Measurements from ENCODE around the gene AGAP1. TPM values are rescaled to one million over a fixed set of nuclear protein-coding genes. Genes with fewer than 3 reads are reported as not detected.

The AGAP1 gene
- polyA plus RNA-seq, 2 of the 4 experiments (the other 2 are of a cell fraction) = 20.2 to 21.9 TPM

DNA sequence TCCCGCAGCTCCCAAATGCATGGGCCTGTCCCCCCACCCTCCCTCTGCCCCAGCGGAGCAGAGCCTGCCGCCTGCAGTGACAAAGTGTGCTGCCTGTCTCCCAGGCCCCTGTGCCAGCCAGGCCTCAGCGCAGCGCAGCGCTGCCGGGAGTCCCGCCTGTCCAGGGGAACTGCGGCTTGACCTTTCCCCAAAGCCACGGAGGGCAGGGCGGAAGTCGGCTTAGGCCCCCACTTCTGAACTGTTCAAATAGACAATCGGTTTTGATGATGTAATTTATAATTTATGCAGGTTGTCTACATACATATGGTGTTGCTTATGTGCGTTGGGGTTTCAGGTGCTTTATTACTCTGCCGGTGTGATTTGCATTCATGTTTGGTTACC is 667.2 kb downstream of the AGAP1 start:
- H3K4me2 ChIP-seq = no peak overlapping the region
- DNase-seq (ENCODE audit: low read depth in 1 of 2, low spot score in 1 of 2) = no peak
- no peak for ATAC-seq
- H3K4me3 ChIP-seq = no peak overlapping the region
- peak overlapping the region in 1 of 2 experiments; percentile 22; a peak in 1 of 6 replicates for H3K27ac ChIP-seq
- CTCF ChIA-PET = interaction anchor here (3.0 kb wide), 1 partner anchor 16 kb away, joined by 22 read pairs; no protein-coding TSS in a partner anchor
- no peaks in the 10 kb centered on the region for H3K9me3 ChIP-seq
- H3K4me1 ChIP-seq = no peaks in the 10 kb centered on the region
- TF ChIP-seq BHLHE40 (IDR thresholded peaks at IDR 0.05; ENCODE audit: low read depth, low read length) = no peak
- no peak for TF ChIP-seq FOXS1 (CRISPR knock-in tag; IDR thresholded peaks at IDR 0.05)
- no peak for TF ChIP-seq HOXB5 (CRISPR knock-in tag; IDR thresholded peaks at IDR 0.05)
- no peak for TF ChIP-seq ZC3H11A (IDR thresholded peaks at IDR 0.05)
- TF ChIP-seq KDM5A (IDR thresholded peaks at IDR 0.05) = no peak
- no peak for TF ChIP-seq ZNF302 (CRISPR knock-in tag; IDR thresholded peaks at IDR 0.05)
- POLR2A ChIA-PET = interaction anchor here (0.6 kb wide), 1 partner anchor 17 kb away, joined by 3 read pairs; no protein-coding TSS in a partner anchor
- no peak for FAIRE-seq
- 81% methylated on average over 12 of the region's 15 CpGs for WGBS (ENCODE audit: missing lambda C conversion rate)

DNA sequence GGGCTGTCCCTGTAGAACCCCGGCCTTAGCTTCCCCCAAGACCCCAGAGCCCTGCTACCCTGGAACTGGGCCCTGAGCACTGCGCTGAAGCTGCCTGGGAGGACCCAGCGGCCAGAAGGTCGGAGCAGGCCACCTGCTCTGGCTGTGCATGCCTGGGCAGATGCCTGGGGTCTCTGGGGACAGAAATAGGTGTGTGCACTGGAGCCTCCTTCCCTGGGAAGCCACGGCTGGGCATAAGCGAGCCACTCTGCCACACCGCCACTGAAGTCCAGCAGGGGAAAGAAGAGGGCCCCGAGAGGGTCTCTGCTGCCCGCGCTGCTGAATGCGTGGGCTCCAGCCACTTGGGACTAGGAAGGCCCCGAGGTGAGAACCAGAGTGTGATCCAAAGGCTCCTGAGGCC is 667.7 kb downstream of the AGAP1 start:
- ChIA-PET POLR2A (no interaction called here), CTCF (interaction anchor here (3.0 kb wide), 1 partner anchor 15 kb away, joined by 22 read pairs; no protein-coding TSS in a partner anchor)
- Histone ChIP-seq H3K4me1 (0 out of 3 replicates have a peak, but pooled peaks cover under 1% of the 10 kb centered on the region), H3K9me3 (no peaks in the 10 kb centered on the region), H3K4me3 (no peak overlapping the region), H3K4me2 (no peak overlapping the region), H3K27ac (peak overlapping the region in 1 of 2 experiments; percentile 49; a peak in 1 of 6 replicates)
- ATAC-seq (no peak), FAIRE-seq (no peak), DNase-seq (ENCODE audit: low read depth in 1 of 2, low spot score in 1 of 2) (no peak)
- TF ChIP-seq PHF8 (IDR thresholded peaks at IDR 0.05; ENCODE audit: borderline replicate concordance, low read depth) (no peak), NPAS2 (CRISPR knock-in tag; IDR thresholded peaks at IDR 0.05; ENCODE audit: borderline replicate concordance) (no peak), RCOR1 (IDR thresholded peaks at IDR 0.05; ENCODE audit: low read depth, low read length) (no peak), KDM1A (IDR thresholded peaks at IDR 0.05; ENCODE audit: low read depth) (no peak), HDAC2 (IDR thresholded peaks at IDR 0.05) (no peak), POLR2A (IDR thresholded peaks at IDR 0.05; ENCODE audit: low read length) (no peak), MAZ (IDR thresholded peaks at IDR 0.05; ENCODE audit: borderline replicate concordance, low read depth, low read length) (no peak)
- TF ChIP-seq, protein P1, sequence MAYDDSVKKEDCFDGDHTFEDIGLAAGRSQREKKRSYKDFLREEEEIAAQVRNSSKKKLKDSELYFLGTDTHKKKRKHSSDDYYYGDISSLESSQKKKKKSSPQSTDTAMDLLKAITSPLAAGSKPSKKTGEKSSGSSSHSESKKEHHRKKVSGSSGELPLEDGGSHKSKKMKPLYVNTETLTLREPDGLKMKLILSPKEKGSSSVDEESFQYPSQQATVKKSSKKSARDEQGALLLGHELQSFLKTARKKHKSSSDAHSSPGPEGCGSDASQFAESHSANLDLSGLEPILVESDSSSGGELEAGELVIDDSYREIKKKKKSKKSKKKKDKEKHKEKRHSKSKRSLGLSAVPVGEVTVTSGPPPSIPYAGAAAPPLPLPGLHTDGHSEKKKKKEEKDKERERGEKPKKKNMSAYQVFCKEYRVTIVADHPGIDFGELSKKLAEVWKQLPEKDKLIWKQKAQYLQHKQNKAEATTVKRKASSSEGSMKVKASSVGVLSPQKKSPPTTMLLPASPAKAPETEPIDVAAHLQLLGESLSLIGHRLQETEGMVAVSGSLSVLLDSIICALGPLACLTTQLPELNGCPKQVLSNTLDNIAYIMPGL (CRISPR knock-in tag; IDR thresholded peaks at IDR 0.05; ENCODE audit: borderline replicate concordance) = no peak
- 83% methylated on average over 7 of the region's 12 CpGs for WGBS (ENCODE audit: missing lambda C conversion rate)

DNA sequence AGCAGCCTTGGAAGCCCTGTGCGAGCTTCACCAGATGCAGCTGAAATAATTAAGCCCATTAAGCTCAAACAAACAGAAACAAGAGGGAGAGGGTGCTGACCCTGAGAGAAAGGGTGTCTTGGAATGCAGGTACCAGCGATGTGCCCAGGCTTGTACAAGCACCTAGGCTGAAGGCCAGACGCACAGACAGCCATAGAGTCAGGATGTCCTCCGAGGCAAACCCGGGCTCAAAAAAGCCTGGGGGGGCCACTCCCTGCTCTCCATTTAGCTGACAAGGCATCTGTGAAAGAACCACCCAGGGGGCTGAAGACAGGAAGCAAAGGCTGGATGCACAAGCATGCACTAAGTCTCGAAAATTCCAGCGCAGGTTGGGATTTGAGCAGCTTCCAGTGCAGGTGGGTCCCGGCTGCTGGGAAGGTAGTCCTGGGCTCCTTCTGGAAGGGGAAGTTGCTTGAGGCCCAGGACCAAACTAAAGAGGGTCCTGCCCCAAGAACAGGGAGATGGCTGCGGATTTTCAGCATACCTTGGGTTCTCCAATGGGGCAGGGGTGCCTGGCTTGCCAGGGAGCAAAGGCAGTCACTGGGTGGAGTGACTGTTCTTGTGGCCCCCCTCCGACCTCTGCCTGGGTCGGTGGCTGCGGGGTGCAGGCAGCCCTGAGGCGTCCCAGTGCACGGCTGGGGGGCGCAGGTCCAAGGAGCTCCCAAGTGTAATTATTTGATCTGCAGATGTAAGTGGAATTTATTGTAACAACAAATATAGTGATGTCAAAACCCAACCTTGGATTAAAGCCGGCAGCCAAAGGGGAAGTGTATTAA is 668.4 kb downstream of the AGAP1 start:
- CTCF ChIA-PET = interaction anchor here (1.2 to 3.0 kb wide), 3 partner anchors 14 to 32 kb away, joined by 3 to 22 read pairs (median 5); no protein-coding TSS in a partner anchor
- POLR2A ChIA-PET = no interaction called here
- Histone ChIP-seq H3K9me3 (no peaks in the 10 kb centered on the region), H3K4me1 (0 out of 3 replicates have a peak, but pooled peaks cover 4% of the 10 kb centered on the region), H3K4me2 (no peak overlapping the region), H3K4me3 (no peak overlapping the region), H3K27ac (peak overlapping the region in 1 of 2 experiments; percentile 49; a peak in 1 of 6 replicates)
- FAIRE-seq = no peak
- no peak for DNase-seq (ENCODE audit: low read depth in 1 of 2, low spot score in 1 of 2)
- TF ChIP-seq POLR2AphosphoS2 (conservative IDR thresholded peaks at IDR 0.05; ENCODE audit: low read length) = no peak
- TF ChIP-seq, protein P2, sequence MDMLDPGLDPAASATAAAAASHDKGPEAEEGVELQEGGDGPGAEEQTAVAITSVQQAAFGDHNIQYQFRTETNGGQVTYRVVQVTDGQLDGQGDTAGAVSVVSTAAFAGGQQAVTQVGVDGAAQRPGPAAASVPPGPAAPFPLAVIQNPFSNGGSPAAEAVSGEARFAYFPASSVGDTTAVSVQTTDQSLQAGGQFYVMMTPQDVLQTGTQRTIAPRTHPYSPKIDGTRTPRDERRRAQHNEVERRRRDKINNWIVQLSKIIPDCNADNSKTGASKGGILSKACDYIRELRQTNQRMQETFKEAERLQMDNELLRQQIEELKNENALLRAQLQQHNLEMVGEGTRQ (IDR thresholded peaks at IDR 0.05) = no peak
- no peak for ATAC-seq
- WGBS (ENCODE audit: missing lambda C conversion rate) = 71% methylated on average over 16 of the region's 16 CpGs

Data from A549 (cell line).